A549 treated with RU486 at 1 μM for 4 hours (cell line): ENCODE results near the gene SHKBP1. TPM values are rescaled to one million over a fixed set of nuclear protein-coding genes. Genes with fewer than 3 reads are reported as not detected.

Experiments
- total RNA-seq: library from RNA; stranded (reverse); fragments of 200-300 nt; extraction: Qiagen RNA extraction; gene quantifications from 5 replicates; pipeline ENCODE4 v1.2.3, GENCODE V29; 2022; ENCODE audit warnings: low read depth

The SHKBP1 gene
- total RNA-seq = 99.0 to 162 TPM (median 140 TPM) in 5 replicates

GRCh38 chr19:40576585-40577451 lies at the start of gene SHKBP1:
Gene SHKBP1 (plus strand): TSS chr19:40576873. CDS start chr19:40576900, 27 bp downstream.

GRCh38 chr19:40601134-40601974 lies 24.7 kb downstream of the SHKBP1 start, which contains the start of gene LTBP4:
Gene LTBP4 (plus strand): TSS chr19:40601369. CDS start chr19:40601388, 19 bp downstream.

Other genes starting within 250 kb of the SHKBP1 start
- 26.1 to 33.2 TPM (median 31.8 TPM) in 5 replicates for gene C19orf47, start 228.5 kb upstream of the SHKBP1 start, total RNA-seq
- gene PLD3, start 228.2 kb upstream of the SHKBP1 start, total RNA-seq = 235 to 282 TPM (median 255 TPM) in 5 replicates
- gene HIPK4, start 186.7 kb upstream of the SHKBP1 start, total RNA-seq = 0.15 to 0.32 TPM (median 0.19 TPM) in 5 replicates
- gene PRX, start 163.5 kb upstream of the SHKBP1 start, total RNA-seq = 1.2 to 1.7 TPM (median 1.3 TPM) in 5 replicates
- gene SERTAD1, start 150.9 kb upstream of the SHKBP1 start, total RNA-seq = 24.4 to 39.2 TPM (median 32.1 TPM) in 5 replicates
- gene SERTAD3, start 132.5 kb upstream of the SHKBP1 start, total RNA-seq = 37.9 to 45.3 TPM (median 38.7 TPM) in 5 replicates
- 233 to 340 TPM (median 311 TPM) in 5 replicates for gene BLVRB, start 111.1 kb upstream of the SHKBP1 start, total RNA-seq
- gene SPTBN4, start 109.9 kb upstream of the SHKBP1 start, total RNA-seq = 0.59 to 1.3 TPM (median 0.90 TPM) in 5 replicates
- gene LTBP4, start 24.5 kb downstream of the SHKBP1 start, total RNA-seq = 42.6 to 67.2 TPM (median 46.7 TPM) in 5 replicates
- gene NUMBL, start 113.8 kb downstream of the SHKBP1 start, total RNA-seq = 47.2 to 71.5 TPM (median 63.4 TPM) in 5 replicates
- gene COQ8B, start 140.0 kb downstream of the SHKBP1 start, total RNA-seq = 55.7 to 69.6 TPM (median 67.0 TPM) in 5 replicates
- 15.1 to 20.5 TPM (median 17.7 TPM) in 5 replicates for gene ITPKC, start 140.2 kb downstream of the SHKBP1 start, total RNA-seq
- 12.8 to 21.0 TPM (median 19.4 TPM) in 5 replicates for gene ACTMAP, start 173.6 kb downstream of the SHKBP1 start, total RNA-seq
- 148 to 217 TPM (median 162 TPM) in 5 replicates for gene SNRPA, start 174.3 kb downstream of the SHKBP1 start, total RNA-seq
- gene MIA, start 198.6 kb downstream of the SHKBP1 start, total RNA-seq = 1.1 TPM in 1 of 5 replicates, not detected in the others
- gene RAB4B, start 201.4 kb downstream of the SHKBP1 start, total RNA-seq = 11.0 to 21.4 TPM (median 18.5 TPM) in 5 replicates
- gene EGLN2, start 222.3 kb downstream of the SHKBP1 start, total RNA-seq = 66.3 to 90.3 TPM (median 84.8 TPM) in 5 replicates